GM12864 (cell line): ENCODE results near the gene TBX4.

Source experiments
- DNase-seq: peaks from one replicate; pipeline ENCODE4 v3.0.0-alpha.2; 2011; ENCODE audit warnings: low read depth
- H3K4me3 ChIP-seq: 2 replicates; pipeline ENCODE4 v1.5.1; 2011; ENCODE audit warnings: mild to moderate bottlenecking, low read depth, low read length, control low read depth
- CTCF ChIP-seq: IDR thresholded peaks from 2 replicates; pipeline ENCODE4 v1.5.1; 2011; ENCODE audit warnings: low read depth, mild to moderate bottlenecking, moderate library complexity, low read length, control low read depth, inconsistent platforms; ENCODE audit errors: missing control alignments

The TBX4 gene

DNA sequence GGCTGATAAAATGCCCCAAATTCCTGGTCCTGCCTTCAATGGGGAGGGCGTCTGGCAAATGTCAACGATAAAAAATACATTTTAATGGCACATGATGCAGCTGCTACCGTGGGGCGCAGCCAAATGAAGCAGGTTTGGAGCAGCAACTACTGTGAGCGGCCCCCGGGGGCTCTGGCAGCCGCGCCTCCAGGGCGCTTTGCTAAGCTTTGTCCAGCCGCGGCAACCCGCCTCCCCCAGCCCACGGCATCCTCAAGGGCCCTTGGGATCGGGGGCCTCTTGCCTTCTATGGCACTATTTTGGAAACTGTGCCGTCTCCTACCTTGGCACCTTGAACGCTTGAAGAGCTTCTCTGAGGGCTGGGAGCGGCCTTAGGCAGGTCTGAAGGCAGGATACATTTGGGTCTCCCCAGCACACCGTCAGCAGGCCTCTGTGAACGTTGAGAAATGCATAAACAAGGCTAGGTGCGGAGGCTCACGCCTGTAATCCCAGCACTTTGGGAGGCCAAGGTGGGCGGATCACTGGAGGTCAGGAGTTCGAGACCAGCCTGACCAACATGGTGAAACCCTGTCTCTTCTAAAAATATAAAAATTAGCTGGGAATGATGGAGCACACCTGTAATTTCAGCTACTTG lies 25.1 kb downstream of the TBX4 start:
- TF ChIP-seq CTCF, result no peak
- no peak for DNase-seq
- no peak overlapping the region for H3K4me3 ChIP-seq

GRCh38 chr17:61478026-61478789 lies 26.0 kb downstream of the TBX4 start:
- no peak for TF ChIP-seq CTCF
- H3K4me3 ChIP-seq, result no peak overlapping the region
- no peak for DNase-seq

- H3K4me3 ChIP-seq, result no peak overlapping the region
- no peak for TF ChIP-seq CTCF
- no peak for DNase-seq
These were observed 26.7 kb downstream of the TBX4 start for GRCh38 chr17:61478790-61479492.

- no peak for TF ChIP-seq CTCF
- DNase-seq, result no peak
- no peak overlapping the region for H3K4me3 ChIP-seq
These were observed 27.5 kb downstream of the TBX4 start for GRCh38 chr17:61479493-61480413.

- DNase-seq, result no peak
- H3K4me3 ChIP-seq, result no peak overlapping the region
- TF ChIP-seq CTCF, result no peak
These were observed 28.2 kb downstream of the TBX4 start for GRCh38 chr17:61480414-61480807.

GRCh38 chr17:61481421-61481820 lies 29.2 kb downstream of the TBX4 start:
- TF ChIP-seq CTCF, result peak; percentile 8
- H3K4me3 ChIP-seq, result no peak overlapping the region
- DNase-seq, result no peak
